Upper lobe of left lung (tissue), 6 donors: ENCODE measurements around the gene CPZ. TPM values are rescaled to one million over a fixed set of nuclear protein-coding genes. Genes with fewer than 3 reads are reported as not detected.
A peak's percentile ranks its signal among the peaks of the same experiment; 100 is the strongest.

ENCODE experiments used
- ATAC-seq, 2 donors: fragments of 200-7000 bp; cut with Tn5 transposase; one replicate each; pipeline ENCODE4 v1.9.1; 2022; ENCODE audit warnings: mild to moderate bottlenecking in 2 of 2, moderate library complexity in 2 of 2; ENCODE audit not compliant: low FRiP score in 2 of 2
- DNase-seq, 2 donors: peaks; one replicate each; pipeline ENCODE4 v3.0.0-alpha.2; 2019 to 2020
- H3K27ac ChIP-seq, 4 donors: fragments of 200-600 bp; sonication (generic); one replicate each; pipeline ENCODE4 v1.5.1; 2016 to 2019
- H3K27me3 ChIP-seq, 4 donors: fragments of 200-600 bp; sonication (generic); one replicate each; pipeline ENCODE4 v1.5.1; 2017 to 2019
- H3K36me3 ChIP-seq, 4 donors: fragments of 200-600 bp; sonication (generic); one replicate each; pipeline ENCODE4 v1.5.1; 2016 to 2019
- H3K4me1 ChIP-seq, 4 donors: fragments of 200-600 bp; sonication (generic); one replicate each; pipeline ENCODE4 v1.5.1; 2018 to 2019
- H3K4me3 ChIP-seq, 4 donors: fragments of 200-600 bp; sonication (generic); one replicate each; pipeline ENCODE4 v1.5.1; 2017 to 2019; ENCODE audit warnings: mild to moderate bottlenecking in 2 of 4, moderate library complexity in 1 of 4
- H3K9me3 ChIP-seq, 4 donors: fragments of 200-600 bp; sonication (generic); one replicate each; pipeline ENCODE4 v1.5.1; 2018 to 2019
- EP300 ChIP-seq, 4 donors: sonication (generic); formaldehyde crosslinking; IDR thresholded peaks; one replicate each; pipeline ENCODE4 v1.5.1; 2017; ENCODE audit warnings: antibody characterized with exemption in 4 of 4, control low read depth in 2 of 4
- POLR2A ChIP-seq, 4 donors: fragments of 450-650 bp; IDR thresholded peaks; one replicate each; pipeline ENCODE4 v1.5.1; 2016 to 2017; ENCODE audit warnings: antibody characterized with exemption in 4 of 4, mild to moderate bottlenecking in 2 of 4
- POLR2AphosphoS5 ChIP-seq, 2 donors: sonication (generic); formaldehyde crosslinking; IDR thresholded peaks; one replicate each; pipeline ENCODE4 v1.5.1; 2017; ENCODE audit warnings: antibody characterized with exemption in 2 of 2
- WGBS, 2 donors: methylation state at CpG; one replicate each; pipeline ENCODE4 v1.1.5; 2017 to 2018; 5-methylcytosine and 5-hydroxymethylcytosine counted together
- total RNA-seq, 6 donors: library from RNA; depleted of rRNA in 4 of 6; stranded (reverse); fragments of >200 nt in 4 of 6; gene quantifications; one replicate each; pipeline versions ENCODE4 v1.1.0 to v1.2.1, GENCODE V29; 2016 to 2021
- TF ChIP-seq, protein P1 (sequence below), 6 experiments: fragments of 450-650 bp in 4 of 6; fragments of 200-600 bp in 2 of 6; sonication (generic) in 2 of 6; IDR thresholded peaks; one replicate each; pipeline ENCODE4 v1.5.1; 2016 to 2019; ENCODE audit warnings: antibody characterized with exemption in 6 of 6
- donor health status: DM: no; HTN: no; CAD: no; lungs with moderate emphysema.
- donor health status: DM: no; HTN: yes; CAD: no; lungs with severe emphysema.

CPZ gene
- total RNA-seq, 6 donors from 2014 or later, result 0.78 to 8.6 (median 1.2) TPM; not detected in 2

DNA sequence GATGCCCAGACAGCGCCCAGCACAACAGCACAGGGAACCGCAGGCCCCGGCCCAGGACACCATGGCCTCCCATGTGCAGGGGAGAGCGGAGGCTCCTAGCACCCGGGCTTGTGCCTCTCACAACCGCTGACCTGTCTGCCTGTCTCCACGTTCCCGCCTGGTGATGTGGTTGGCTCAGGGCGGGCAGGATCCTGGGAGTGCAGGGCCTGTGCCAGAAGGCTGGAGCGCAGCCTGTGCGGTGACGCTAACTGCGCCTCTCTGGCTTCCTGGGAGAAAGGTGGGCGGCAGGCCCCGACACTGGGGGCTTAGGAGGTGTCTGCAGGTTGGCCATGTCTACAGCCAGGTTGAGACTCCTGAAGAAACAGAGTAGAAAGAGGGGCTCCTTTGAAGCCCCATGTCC, 48.7 kb downstream of the CPZ start:
- TF ChIP-seq, protein P1, sequence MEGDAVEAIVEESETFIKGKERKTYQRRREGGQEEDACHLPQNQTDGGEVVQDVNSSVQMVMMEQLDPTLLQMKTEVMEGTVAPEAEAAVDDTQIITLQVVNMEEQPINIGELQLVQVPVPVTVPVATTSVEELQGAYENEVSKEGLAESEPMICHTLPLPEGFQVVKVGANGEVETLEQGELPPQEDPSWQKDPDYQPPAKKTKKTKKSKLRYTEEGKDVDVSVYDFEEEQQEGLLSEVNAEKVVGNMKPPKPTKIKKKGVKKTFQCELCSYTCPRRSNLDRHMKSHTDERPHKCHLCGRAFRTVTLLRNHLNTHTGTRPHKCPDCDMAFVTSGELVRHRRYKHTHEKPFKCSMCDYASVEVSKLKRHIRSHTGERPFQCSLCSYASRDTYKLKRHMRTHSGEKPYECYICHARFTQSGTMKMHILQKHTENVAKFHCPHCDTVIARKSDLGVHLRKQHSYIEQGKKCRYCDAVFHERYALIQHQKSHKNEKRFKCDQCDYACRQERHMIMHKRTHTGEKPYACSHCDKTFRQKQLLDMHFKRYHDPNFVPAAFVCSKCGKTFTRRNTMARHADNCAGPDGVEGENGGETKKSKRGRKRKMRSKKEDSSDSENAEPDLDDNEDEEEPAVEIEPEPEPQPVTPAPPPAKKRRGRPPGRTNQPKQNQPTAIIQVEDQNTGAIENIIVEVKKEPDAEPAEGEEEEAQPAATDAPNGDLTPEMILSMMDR (IDR thresholded peaks at IDR 0.05), result no peak
- TF ChIP-seq EP300 (IDR thresholded peaks at IDR 0.05) (no peak), POLR2A (IDR thresholded peaks at IDR 0.05) (no peak), POLR2AphosphoS5 (IDR thresholded peaks at IDR 0.05) (no peak)
- Histone ChIP-seq H3K27me3 (no peaks in the 10 kb centered on the region), H3K4me1 (no peaks in the 10 kb centered on the region), H3K9me3 (no peaks in the 10 kb centered on the region), H3K4me3 (no peak overlapping the region), H3K36me3 (no peaks in the 10 kb centered on the region), H3K27ac (no peak overlapping the region)
- 93% methylated on average over 15 of the region's 15 CpGs; no CpG with 5 or more reads in 1 of the 2 donors for WGBS, 2 donors
- no peak for ATAC-seq
- DNase-seq, result peak in 1 of 2 donors; percentile 73

DNA sequence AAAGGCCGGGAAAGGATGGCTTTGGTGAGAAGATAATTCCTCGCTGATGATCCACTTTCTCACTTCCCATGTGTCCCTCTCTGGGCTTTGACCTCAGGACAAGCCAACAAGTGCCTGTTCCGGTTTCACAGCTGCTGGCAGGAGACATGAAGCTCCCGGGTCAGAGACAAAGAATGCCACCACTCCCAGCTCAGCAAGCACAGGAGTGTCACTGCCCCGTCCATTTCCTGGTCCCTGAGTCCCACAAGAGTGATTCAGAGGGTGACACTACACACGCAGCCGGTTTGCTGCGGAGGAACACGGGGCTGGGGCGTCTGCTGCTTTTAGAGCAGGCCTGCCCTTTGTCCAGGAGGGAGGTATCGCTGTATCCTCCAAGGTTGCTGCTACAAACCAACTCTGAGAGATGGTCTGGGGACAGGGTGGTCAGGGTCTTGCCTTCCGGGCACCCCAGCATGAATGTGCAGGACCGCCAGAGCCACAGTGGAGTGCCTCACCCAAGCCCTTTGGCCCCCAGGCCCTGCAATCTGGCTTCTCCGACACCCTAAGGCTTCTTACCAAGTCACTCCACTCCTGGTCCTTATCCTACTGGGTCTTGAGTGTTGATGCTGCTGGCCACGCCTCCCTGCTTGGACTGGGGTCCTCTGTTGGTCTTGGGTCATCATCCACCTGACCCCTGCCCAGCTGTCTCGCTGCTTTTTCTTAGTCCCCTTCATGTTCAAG, 49.5 kb downstream of the CPZ start:
- Histone ChIP-seq H3K4me3 (no peak overlapping the region), H3K4me1 (no peaks in the 10 kb centered on the region), H3K9me3 (no peaks in the 10 kb centered on the region), H3K27ac (no peak overlapping the region), H3K27me3 (no peaks in the 10 kb centered on the region), H3K36me3 (no peaks in the 10 kb centered on the region)
- WGBS, 2 donors, result 83% methylated on average over 7 to 15 of the region's 16 CpGs
- no peak for ATAC-seq
- no peak for TF ChIP-seq EP300 (IDR thresholded peaks at IDR 0.05)
- DNase-seq, result peak in 1 of 2 donors; percentile 29

DNA sequence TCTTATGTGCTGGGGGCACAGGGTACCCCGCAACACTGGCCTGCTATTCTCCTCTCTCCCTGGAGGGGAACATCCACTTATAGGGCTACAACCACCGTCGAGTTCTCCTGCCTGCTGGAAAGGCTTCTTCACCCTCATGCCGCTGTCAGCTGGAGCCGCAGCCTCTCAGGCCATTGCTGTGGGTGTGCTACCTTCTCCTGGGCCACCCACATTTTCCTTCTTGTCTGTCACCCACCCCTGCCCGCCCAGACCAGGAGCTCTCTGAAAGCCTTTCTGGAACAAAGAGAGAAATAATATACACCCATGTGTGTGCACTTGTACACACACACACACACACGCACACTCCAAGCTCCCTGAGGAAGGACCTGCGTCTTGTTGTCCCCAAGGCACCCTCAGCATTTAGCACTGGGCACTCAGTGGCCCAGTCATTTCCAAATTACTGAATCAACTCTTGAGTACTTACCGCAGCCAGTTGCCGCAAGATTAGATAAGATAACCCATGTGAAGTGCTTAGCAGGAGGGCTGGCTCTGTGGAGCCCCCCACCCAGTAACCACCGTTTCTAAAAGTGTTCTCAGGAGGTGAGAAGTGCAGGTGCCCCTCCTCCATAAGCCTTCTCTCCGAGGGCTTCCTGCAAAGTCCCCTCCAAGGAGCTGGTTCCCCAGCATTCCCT, 50.2 kb downstream of the CPZ start:
- WGBS, 2 donors, result 57 to 64% methylated on average over 11 to 12 of the region's 12 CpGs
- Histone ChIP-seq H3K27ac (no peak overlapping the region), H3K27me3 (no peaks in the 10 kb centered on the region), H3K9me3 (no peaks in the 10 kb centered on the region), H3K4me3 (no peak overlapping the region), H3K36me3 (no peaks in the 10 kb centered on the region), H3K4me1 (no peaks in the 10 kb centered on the region)
- TF ChIP-seq POLR2A (IDR thresholded peaks at IDR 0.05) (no peak), EP300 (IDR thresholded peaks at IDR 0.05) (no peak)
- no peak for ATAC-seq
- DNase-seq, result no peak

DNA sequence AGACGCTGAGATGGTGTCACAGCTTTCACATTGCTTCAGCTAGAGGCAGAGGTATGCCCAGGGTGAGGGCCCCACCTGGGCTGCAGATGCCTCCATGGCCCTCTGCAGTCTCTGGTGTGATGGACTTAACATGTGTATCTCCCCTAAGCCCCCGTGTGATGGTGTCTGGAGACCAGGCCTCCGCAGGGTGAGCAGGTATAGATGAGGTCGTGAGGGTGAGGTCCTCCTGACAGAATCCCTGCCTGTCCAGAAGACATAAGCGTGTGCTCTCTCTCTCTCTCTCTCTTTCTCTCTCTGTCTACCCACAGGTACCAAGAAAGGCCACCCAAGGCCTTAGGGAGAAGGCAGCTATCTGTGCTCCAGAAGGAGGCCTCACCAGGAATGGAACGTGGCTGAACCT, 50.9 kb downstream of the CPZ start:
- Histone ChIP-seq H3K27ac (no peak overlapping the region), H3K4me1 (no peaks in the 10 kb centered on the region), H3K4me3 (no peak overlapping the region), H3K27me3 (no peaks in the 10 kb centered on the region), H3K36me3 (no peaks in the 10 kb centered on the region), H3K9me3 (no peaks in the 10 kb centered on the region)
- DNase-seq (no peak), ATAC-seq (no peak)
- TF ChIP-seq POLR2A (IDR thresholded peaks at IDR 0.05) (no peak), POLR2AphosphoS5 (IDR thresholded peaks at IDR 0.05) (no peak), EP300 (IDR thresholded peaks at IDR 0.05) (no peak)
- TF ChIP-seq, protein P1 (IDR thresholded peaks at IDR 0.05), result no peak
- 68 to 75% methylated on average over 5 to 6 of the region's 6 CpGs for WGBS, 2 donors

DNA sequence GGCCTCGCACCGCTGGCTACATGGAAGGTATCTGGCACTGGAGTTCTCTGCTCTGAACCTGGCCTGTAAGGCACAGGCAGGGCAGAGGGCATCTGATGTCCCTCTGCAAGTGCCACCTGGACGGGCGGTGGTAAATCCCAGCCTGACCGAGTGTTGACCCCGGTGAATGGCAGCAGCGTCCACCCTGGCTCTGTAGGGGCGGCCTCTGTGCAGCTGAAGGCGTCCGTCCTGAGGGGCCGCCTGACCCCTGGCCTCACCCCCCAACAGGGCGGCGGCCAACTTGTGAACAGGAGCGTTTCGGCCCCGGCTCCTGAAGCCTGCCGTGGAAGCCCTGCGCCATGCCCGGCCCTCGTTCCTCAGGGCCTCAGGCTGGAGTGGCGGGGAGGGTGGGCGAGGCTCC, 51.4 kb downstream of the CPZ start:
- DNase-seq (peak in 1 of 2 donors; percentile 68), ATAC-seq (no peak)
- no peak for TF ChIP-seq POLR2AphosphoS5 (IDR thresholded peaks at IDR 0.05)
- no peak for TF ChIP-seq POLR2A (IDR thresholded peaks at IDR 0.05)
- no peak for TF ChIP-seq EP300 (IDR thresholded peaks at IDR 0.05)
- TF ChIP-seq, protein P1 (IDR thresholded peaks at IDR 0.05), result no peak
- Histone ChIP-seq H3K9me3 (no peaks in the 10 kb centered on the region), H3K4me1 (no peaks in the 10 kb centered on the region), H3K27me3 (no peaks in the 10 kb centered on the region), H3K36me3 (no peaks in the 10 kb centered on the region), H3K27ac (no peak overlapping the region), H3K4me3 (no peak overlapping the region)
- WGBS, 2 donors, result 87% methylated on average over 11 of the region's 22 CpGs; no CpG with 5 or more reads in 1 of the 2 donors
